DND-41 (cell line): Measurements from ENCODE around the gene SLC25A21.
"Not testable (repeated sequence)": the region's sequence is repeated elsewhere in the genome, so short reads cannot be mapped to it uniquely, and the experiment has no call there.

Experiments
- ATAC-seq: fragments of 200-7000 bp; cut with Tn5 transposase; 3 replicates; pipeline ENCODE4 v1.9.1; 2021; ENCODE audit warnings: low read depth; ENCODE audit not compliant: insufficient read depth
- DNase-seq: peaks from one replicate; pipeline ENCODE4 v3.0.0-alpha.2; 2020
- H2AFZ ChIP-seq: 2 replicates; pipeline ENCODE4 v1.6.0; 2012; ENCODE audit warnings: low read depth, low read length
- H3K27ac ChIP-seq: 2 replicates; pipeline ENCODE4 v1.5.1; 2012; ENCODE audit warnings: low read length, inconsistent platforms
- H3K27me3 ChIP-seq: fragments of 200-600 bp; sonication (generic); 2 replicates; pipeline ENCODE4 v1.6.0; 2012; ENCODE audit warnings: low read length, mild to moderate bottlenecking, inconsistent platforms; ENCODE audit not compliant: insufficient read depth, poor library complexity
- H3K36me3 ChIP-seq: 2 replicates; pipeline ENCODE4 v1.5.1; 2012; ENCODE audit warnings: low read length, inconsistent platforms; ENCODE audit not compliant: insufficient read depth
- H3K4me1 ChIP-seq: 2 replicates; pipeline ENCODE4 v1.5.1; 2012; ENCODE audit warnings: mild to moderate bottlenecking, low read length; ENCODE audit not compliant: insufficient read depth
- H3K4me2 ChIP-seq: 2 replicates; pipeline ENCODE4 v1.6.0; 2012; ENCODE audit warnings: mild to moderate bottlenecking, moderate library complexity, low read length, inconsistent platforms; ENCODE audit not compliant: insufficient read depth
- H3K4me3 ChIP-seq, 2 experiments: fragments of 200-600 bp in 1 of 2; shearing (Covaris generic) in 1 of 2; 2 replicates each; pipeline ENCODE4 v1.5.1; 2012 to 2016; ENCODE audit warnings: inconsistent platforms in 2 of 2, low read length in 2 of 2, mild to moderate bottlenecking in 2 of 2, low read depth in 1 of 2, moderate library complexity in 1 of 2
- H3K79me2 ChIP-seq: 2 replicates; pipeline ENCODE4 v1.6.0; 2012; ENCODE audit warnings: low read length, inconsistent platforms; ENCODE audit not compliant: insufficient read depth
- H3K9ac ChIP-seq: 2 replicates; pipeline ENCODE4 v1.6.0; 2012; ENCODE audit warnings: low read depth, mild to moderate bottlenecking, inconsistent platforms, low read length, moderate library complexity
- H3K9me3 ChIP-seq: 2 replicates; pipeline ENCODE4 v1.5.1; 2012; ENCODE audit warnings: low read length, moderate library complexity, mild to moderate bottlenecking, inconsistent platforms; ENCODE audit not compliant: insufficient read depth, severe bottlenecking
- H4K20me1 ChIP-seq: 2 replicates; pipeline ENCODE4 v1.6.0; 2012; ENCODE audit warnings: low read length; ENCODE audit not compliant: insufficient read depth
- CTCF ChIP-seq: IDR thresholded peaks from 2 replicates; pipeline ENCODE4 v1.5.1; 2012; ENCODE audit warnings: borderline replicate concordance, low read length, moderate library complexity, mild to moderate bottlenecking; ENCODE audit not compliant: poor library complexity, severe bottlenecking; ENCODE audit errors: extremely low read depth
- EZH2 ChIP-seq: IDR thresholded peaks from 3 replicates; pipeline ENCODE4 v1.6.1; 2012; ENCODE audit warnings: borderline replicate concordance, low read depth, mild to moderate bottlenecking, moderate library complexity, low read length, inconsistent platforms; ENCODE audit not compliant: severe bottlenecking

SLC25A21 gene

GRCh38 chr14:36817071-36817930, 355.1 kb downstream of the SLC25A21 start:
- no peak for DNase-seq
- no peak for ATAC-seq
- Histone ChIP-seq H4K20me1 (no peaks in the 10 kb centered on the region), H3K79me2 (no peaks in the 10 kb centered on the region), H3K4me3 (no peak overlapping the region), H3K4me1 (peaks cover 9% of the 10 kb centered on the region), H3K4me2 (no peak overlapping the region), H3K9ac (no peak overlapping the region), H3K27ac (no peak overlapping the region), H3K36me3 (no peaks in the 10 kb centered on the region), H3K27me3 (no peaks in the 10 kb centered on the region), H2AFZ (no peak overlapping the region), H3K9me3 (no peaks in the 10 kb centered on the region)
- TF ChIP-seq CTCF (no peak), EZH2 (no peak)

- Histone ChIP-seq H3K4me3 (no peak overlapping the region), H2AFZ (no peak overlapping the region), H4K20me1 (no peaks in the 10 kb centered on the region), H3K9ac (no peak overlapping the region), H3K79me2 (no peaks in the 10 kb centered on the region), H3K27me3 (no peaks in the 10 kb centered on the region), H3K36me3 (no peaks in the 10 kb centered on the region), H3K9me3 (no peaks in the 10 kb centered on the region), H3K4me2 (no peak overlapping the region), H3K27ac (no peak overlapping the region), H3K4me1 (peaks cover under 1% of the 10 kb centered on the region; the same call in 1 of the 2 replicates)
- ATAC-seq (no peak), DNase-seq (no peak)
- TF ChIP-seq EZH2 (no peak), CTCF (no peak)
Measured at GRCh38 chr14:36816481-36816880, 355.9 kb downstream of the SLC25A21 start.

- H3K27ac ChIP-seq, H3K36me3 ChIP-seq, DNase-seq, H3K4me3 ChIP-seq, ATAC-seq, H4K20me1 ChIP-seq, H2AFZ ChIP-seq, H3K9ac ChIP-seq, H3K4me1 ChIP-seq, H3K79me2 ChIP-seq, H3K4me2 ChIP-seq, H3K9me3 ChIP-seq, H3K27me3 ChIP-seq: not testable (repeated sequence)
Measured at GRCh38 chr14:36814783-36815182, 357.6 kb downstream of the SLC25A21 start.

GRCh38 chr14:36810209-36810608, 362.2 kb downstream of the SLC25A21 start:
- ATAC-seq (no peak), DNase-seq (no peak)
- no peak overlapping the region for H3K27ac ChIP-seq
- no peak overlapping the region for H2AFZ ChIP-seq
- no peaks in the 10 kb centered on the region for H3K27me3 ChIP-seq
- TF ChIP-seq EZH2 (no peak), CTCF (no peak)
- H3K9ac ChIP-seq, result no peak overlapping the region
- no peaks in the 10 kb centered on the region for H4K20me1 ChIP-seq
- no peaks in the 10 kb centered on the region for H3K36me3 ChIP-seq
- no peak overlapping the region for H3K4me2 ChIP-seq
- H3K4me3 ChIP-seq, result no peak overlapping the region
- H3K9me3 ChIP-seq, result no peaks in the 10 kb centered on the region
- no peaks in the 10 kb centered on the region for H3K4me1 ChIP-seq
- H3K79me2 ChIP-seq, result no peaks in the 10 kb centered on the region
